NCI-H128 (cell line): ENCODE data around the gene MAP2K5.
A peak's percentile ranks its signal among the peaks of the same experiment; 100 is the strongest.

Experiments
- DNase-seq: peaks from one replicate; lab custom pipeline; 2025; ENCODE audit not compliant: unreplicated experiment; lab: John Stamatoyannopoulos, UW

MAP2K5 gene

DNA sequence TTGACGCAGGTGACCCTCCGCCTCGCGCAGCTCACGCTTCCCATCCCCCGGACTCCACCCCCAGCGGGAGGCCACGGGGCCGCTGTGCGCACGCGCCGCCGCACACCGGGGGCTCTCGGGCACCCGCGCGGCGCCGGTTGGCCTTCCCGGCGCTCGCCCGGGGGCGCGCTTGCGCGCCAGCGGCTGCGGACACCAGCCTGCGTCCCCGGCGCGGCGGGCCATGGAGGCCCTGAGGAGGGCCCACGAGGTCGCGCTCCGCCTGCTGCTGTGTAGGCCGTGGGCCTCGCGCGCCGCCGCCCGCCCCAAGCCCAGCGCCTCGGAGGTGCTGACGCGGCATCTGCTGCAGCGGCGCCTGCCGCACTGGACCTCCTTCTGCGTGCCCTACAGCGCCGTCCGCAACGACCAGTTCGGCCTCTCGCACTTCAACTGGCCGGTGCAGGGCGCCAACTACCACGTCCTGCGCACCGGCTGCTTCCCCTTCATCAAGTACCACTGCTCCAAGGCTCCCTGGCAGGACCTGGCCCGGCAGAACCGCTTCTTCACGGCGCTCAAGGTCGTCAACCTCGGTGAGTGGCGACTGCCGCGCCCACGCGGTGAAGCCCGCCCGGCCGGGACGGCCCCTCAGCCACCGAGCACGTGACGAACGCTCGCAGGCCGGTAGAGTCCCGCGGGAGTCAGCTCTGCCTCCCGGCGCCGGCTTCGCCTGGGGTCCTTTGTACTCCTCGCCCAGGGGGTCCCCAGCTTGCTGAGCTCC is 21.3 kb upstream of the MAP2K5 start, which contains the start of gene C15orf61:
C15orf61 (plus strand) TSS at position 103 of the 754 bp plus-strand sequence; CDS start at position 221, 118 bp downstream.
- DNase-seq: peak; percentile 28

DNA sequence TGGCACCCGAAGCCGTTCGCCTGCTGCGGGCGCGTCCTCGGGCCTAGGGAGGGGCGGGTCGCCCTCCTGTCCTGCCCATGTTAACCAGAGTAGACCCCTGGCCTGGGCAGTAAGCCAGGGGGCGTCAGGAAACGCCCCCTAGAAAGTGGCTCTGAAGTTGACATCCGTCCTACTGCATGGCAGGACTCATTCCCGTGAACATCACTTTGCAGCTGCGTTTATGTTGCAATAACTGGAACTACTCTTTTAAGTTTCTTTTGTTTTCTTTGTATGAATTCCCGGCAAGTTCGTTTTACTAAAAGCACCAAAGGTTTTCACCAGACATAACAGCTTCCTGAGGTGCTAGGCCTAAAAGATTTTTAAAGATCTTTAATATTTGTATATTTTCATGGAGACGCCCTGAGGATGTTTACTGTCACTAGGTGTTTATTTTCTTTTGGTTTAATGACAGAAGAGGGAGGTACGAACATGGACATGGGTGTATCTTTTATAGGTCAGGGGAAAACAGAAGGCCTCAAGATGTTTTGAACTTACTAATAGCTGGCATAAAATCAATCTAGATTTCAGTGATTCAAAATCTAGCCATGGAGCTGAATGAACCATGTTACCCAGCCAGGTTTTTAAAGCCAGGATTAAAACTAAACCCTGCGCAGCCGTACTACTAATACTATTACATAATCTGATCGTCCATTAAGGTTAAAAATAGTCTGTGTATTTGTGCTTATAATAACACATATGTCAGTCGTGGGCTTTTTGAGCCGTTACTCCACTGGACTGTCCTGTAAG is 20.5 kb upstream of the MAP2K5 start:
- DNase-seq: no peak

DNA sequence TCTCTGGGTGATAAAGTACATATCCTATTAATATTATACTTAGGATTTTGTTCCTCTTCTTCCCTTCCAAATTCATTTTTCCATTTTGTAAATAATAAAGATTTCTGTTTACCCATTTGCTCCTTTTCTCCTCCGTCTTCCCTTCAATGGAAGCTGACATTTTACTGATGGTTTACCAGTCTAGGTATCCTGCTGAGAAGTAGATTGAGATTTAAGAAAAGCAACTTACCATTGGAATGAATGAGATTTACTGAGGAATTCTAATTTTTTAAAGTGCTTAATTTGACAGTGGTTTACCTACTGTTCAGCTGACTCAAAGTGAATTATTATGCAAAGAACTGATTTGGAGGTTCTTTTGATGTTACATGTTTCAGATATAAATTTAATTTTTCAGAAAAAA is 19.2 kb upstream of the MAP2K5 start:
- DNase-seq: no peak

DNA sequence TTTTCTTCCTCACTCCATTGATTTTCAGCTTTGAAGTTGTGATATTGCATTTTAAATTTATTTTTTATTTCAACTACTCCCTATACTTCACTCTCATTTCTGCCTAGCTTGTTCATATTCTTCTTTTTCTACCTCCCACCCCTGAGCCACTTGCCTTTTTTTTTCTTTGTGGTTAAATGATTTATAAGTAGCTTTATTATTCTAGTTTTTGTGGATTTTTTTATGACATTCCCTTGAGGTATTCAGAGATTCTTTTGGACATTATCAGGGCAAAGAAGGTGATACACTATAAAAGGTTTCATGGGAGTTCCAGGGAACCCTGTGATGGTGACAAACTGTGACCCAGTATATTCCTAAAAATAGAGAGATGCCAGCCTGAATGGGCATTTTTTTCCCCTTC is 18.3 kb upstream of the MAP2K5 start:
- DNase-seq: no peak

DNA sequence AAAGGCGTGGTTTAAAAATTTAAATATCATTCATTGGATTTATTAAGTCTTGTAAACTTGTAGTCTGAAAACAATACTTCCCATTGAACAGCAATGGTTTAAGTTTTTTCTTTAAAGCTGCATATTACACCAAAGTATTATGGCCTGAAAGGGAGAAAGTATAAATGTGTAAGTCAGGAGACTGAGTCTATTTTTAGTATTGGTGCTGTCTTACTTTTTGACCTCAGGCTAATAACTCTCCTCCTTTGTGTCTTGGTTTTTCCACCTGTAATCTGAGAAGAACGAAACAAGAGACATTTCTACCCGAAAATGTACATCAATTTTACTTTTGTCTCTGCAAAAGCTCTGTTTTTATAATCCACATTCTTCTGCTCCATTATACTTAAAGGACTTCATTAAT is 14.0 kb upstream of the MAP2K5 start:
- no peak for DNase-seq

DNA sequence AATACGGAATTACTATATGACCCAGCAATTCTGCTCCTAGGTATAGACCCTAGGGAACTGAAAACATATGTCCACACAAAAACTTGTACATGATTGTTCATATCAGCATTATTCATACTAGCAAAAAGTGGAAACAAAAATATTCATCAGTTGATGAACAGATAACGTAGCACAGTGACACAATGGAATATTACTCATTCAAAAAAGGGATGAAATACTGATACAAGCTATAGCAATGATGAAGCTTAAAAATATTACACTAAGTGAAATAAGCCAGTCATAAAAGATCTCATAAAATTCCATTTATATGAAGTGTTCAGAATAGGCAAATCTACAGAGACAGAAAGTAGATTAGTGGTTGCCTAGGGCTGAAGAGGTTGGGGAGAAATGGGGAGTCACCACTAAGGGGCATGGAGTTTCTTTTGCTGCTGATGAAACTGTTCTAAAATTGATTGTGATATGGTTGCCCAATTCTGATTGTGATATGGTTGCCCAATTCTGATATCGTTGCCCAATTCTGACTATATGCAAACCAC is 11.1 kb upstream of the MAP2K5 start:
- no peak for DNase-seq

DNA sequence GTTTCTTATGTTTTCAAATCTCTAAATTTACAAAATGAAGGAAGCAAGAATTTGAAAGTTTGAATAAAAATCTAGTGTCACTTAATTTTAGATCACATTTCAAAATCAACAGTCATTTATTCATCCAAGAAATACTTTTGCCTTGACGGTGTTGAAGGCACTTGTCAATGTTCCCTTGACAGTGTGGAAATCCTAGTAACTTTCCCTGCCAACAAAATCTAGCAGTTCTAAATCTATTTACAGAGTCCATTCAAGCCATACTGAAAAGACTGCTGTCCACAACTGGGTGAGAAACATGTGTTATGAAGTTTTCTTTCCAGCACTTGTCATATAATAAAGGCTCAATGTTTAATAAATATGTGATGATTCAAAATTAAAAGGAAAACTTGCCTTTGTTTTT is 8.6 kb upstream of the MAP2K5 start:
- DNase-seq: no peak

DNA sequence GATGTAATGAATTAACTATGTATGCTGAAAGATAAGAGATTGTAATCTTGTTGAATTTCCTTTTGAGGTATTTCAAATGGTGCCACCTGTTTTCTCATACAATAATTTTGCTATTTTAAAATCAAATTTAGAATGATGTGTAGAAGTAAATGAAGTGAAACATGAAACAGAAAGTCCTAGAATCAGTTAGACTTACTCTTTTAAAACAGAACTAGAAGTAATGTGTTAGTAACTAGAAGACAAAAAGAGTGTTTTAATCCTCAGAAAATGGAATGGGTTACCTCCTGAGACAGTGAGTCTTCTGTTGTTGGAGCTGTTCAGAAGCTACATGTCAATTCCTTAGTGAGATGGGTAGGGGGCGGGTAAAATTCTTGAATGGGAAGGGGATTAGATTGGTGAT is 8.1 kb upstream of the MAP2K5 start:
- DNase-seq: no peak

DNA sequence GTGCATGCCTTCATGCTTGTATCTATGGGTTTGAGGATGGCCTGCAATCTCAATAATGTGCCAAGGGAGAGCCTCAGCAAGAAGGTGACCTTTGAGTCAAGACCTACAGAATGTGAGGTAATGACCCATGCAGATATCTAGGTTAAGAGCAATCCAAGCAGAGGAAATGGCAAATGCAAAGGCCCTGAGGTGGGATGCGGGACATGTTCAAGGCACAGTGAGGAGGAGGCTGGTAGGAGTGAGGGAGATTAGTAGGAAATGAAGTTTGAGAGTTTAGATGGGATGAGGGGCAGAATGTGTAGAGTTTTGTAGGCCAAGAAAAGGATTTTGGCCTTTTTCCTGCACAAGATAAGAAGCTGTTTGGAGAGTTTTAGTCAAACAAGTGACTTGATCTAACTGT is 4.7 kb upstream of the MAP2K5 start:
- DNase-seq: no peak

DNA sequence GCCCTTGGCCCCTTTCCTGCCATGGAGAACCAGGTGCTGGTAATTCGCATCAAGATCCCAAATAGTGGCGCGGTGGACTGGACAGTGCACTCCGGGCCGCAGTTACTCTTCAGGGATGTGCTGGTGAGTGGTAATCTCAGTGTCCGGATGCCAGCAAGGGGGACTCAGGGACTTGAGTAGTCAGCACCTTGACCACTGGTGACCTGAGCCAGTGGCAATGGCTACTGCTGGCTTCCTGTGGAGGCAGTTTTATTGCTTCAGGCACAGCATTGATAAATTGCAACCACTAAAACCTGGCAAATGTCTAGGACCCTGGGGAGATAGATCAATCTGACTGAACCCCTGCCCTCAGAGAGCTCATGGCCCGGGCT is 830 bp downstream of the MAP2K5 start:
- no peak for DNase-seq

DNA sequence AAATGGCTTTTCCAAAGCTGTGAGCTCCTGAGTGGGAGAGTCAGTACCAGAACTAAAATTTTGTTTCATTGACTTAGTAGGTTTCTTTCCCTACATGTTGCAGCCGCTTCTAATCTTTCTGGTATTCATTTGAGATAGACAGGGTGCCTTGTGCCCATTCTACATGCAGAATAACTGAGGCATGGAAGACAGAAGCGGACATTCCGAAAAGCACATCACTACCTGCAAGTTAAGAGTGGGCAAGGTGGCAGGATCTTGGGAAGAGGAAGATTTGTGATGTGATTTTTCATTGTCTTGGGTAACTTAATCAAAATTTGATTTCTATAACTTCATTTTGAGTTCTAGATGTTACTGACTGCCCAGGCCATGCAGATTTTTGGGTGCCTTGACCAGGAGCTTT is 2.0 kb downstream of the MAP2K5 start:
- no peak for DNase-seq

DNA sequence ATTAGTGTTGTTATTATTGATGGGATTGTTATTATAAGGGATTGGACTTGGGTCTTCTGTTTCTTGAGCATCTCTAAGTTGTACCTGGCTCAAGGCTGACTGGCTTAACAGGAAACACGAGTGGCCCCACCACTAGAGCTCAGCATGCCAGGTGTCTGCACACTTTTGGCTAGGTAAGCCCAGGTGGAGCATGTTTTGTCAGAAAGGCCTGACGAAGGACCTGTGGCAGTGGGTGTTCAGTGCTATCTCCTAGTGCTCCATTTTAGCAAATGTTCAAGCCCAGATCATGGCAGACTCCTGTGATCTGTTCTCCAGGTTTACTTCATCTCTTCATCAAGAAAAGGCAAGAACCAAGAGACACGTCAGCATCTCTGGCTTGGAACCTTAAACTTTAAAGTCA is 3.4 kb downstream of the MAP2K5 start:
- no peak for DNase-seq

DNA sequence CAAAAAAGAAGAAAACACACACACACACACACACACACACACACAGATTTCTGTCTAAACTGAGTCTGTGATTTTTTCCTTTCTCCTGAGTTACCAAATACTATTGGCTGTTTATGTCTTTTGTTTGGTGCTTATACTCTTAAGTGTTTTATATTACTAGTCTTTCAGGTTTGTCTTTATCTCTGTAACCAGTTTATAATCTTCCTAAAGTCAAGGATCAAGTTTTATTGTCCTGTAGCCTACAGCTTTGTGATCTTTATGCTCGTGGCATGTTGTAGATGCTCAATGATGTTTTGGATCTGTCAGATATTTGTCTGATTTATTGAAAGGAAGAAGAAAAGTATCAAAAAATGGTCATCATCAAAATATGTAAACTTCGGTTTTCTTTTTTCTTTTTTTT is 4.6 kb downstream of the MAP2K5 start:
- DNase-seq: no peak

DNA sequence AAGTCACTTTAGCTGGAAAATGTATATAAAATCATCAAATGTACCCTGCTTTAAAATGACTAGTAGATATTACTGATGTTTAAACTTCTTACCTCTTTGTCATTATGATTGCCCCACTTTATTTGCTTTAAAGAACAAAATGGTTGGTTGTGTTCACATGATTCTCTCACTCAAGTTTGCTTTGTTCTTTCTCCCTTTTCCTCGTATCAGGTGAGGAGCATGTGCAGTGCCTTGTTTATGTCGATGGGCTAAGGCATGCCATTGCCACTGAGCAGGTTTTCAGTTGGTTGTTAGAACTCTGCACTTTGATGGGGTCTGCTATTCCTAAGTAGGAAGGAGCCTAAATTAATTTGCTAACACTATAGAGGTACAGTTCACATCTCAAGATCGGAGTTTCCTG is 5.3 kb downstream of the MAP2K5 start:
- DNase-seq: no peak

DNA sequence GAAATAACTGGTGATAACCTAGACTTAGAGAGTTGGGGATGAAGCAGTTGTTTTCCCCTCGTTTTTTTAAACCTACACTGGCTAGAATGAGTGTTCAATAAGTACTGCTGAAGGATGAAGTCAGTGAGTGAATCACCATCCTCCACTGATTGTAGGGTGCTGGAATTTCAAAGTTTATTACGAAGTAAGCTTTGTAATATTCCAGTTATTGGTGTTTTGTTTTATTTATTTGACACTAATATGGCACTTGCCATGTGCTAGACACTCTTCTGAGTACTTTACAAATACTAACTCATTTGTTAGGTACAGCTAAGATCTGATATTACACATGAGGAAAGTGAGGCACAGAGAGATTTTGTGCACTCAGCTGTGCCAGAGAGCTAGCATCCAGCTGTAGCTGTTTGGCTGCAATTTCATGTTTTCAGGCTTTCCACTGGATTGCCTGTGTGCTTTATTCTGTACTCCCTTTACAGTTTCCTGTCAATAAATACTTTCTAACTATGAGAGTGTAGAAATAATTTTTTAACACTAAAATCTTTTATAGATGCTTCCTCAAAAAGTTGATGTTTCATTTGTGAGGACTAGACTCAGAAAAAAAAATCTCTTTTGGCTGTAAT is 5.8 kb downstream of the MAP2K5 start:
- DNase-seq: no peak

DNA sequence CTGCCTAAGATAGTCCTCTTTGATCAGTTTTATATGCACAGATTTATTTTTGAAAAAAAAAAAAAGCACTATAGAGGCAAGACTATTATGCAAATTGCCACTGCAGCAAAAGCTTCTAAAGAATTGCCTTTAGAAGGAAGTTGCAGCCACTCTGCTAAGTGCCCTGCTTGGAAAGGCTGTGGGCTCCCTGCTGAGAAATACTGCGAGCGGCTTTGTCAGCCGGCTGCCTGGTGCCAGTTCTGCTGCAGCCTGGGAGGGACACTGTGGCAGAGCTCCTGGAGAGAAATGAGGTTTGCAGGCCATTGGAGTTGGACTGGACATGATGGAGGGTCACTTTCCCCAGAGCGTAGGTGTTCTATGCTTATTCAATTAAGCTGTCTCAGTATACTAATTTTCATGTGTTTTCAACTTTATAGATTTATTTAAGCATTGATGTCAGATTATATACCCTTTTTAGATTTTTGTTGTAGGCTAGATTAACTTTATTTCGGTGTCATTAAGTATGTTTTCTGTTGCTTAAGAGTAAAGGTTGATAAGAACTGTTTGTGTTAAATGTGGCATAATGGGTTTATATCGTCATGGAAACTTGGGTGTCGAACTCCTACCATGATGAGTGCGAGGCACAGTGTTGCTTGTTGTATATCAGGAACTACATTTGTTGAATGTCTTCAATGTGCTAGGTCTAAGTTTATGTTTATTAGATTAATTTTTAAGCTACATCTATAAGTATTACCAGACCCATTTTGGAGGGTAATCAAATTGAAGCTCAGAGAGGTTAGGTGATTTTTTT is 6.6 kb downstream of the MAP2K5 start:
- DNase-seq: peak; percentile 27

DNA sequence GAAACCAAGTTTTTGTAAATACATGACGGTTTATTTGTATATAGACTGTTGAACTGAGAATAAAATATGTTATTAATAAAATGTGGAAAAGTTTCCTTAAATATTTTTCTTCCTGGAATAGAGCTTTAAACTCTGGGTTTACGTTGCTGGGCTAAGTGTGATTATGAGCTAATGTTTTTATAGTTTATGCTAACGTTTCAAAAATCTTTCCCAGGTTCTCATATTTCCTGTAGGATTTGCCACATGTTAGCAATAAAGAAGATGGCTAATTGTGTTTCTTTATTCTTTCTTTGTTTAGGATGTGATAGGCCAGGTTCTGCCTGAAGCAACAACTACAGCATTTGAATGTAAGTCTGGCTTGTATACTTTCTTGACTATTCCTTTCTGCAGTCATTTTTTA is 7.2 kb downstream of the MAP2K5 start:
- no peak for DNase-seq

DNA sequence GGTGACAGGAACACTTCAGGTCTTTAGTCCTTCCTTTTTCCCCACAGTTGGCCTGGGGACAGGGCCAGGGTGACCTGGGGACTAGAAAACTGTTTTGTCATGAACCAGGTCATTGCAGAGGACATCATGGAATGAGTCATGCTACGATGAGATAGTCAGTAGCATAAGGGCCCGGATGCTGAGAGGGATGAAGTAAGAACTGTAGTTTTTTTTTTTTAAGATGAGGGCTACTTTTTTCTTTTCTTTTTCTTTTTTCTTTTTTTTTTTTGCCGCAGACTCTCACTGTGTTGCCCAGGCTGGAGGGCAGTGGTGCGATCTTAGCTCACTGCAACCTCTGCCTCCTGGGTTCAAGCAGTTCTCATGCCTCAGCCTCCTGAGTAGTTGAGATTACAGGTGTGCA is 8.0 kb downstream of the MAP2K5 start:
- no peak for DNase-seq

DNA sequence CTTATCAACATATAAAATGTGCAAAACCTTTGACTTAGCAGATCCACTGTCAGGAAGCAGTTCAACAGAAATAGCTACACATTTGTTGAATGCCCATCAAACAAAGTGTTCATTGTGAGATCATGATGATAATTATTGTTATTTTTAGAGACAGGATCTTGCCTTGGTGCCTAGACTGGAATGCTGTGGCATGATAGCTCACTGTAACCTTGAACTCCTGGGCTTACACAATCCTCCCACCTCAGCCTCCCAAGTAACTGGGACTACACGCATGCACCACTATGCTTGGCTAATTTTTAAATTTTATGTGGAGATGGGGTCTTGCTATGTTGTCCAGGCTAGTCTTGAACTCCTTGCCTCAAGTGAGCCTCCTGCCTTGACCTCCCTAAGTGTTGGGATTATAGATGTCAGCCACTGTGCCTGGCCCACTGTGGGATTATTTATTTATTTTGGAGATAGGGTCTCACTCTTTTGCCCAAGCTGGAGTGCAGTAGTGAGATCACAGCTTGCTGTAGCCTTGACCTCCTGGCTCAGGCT is 8.8 kb downstream of the MAP2K5 start:
- no peak for DNase-seq

DNA sequence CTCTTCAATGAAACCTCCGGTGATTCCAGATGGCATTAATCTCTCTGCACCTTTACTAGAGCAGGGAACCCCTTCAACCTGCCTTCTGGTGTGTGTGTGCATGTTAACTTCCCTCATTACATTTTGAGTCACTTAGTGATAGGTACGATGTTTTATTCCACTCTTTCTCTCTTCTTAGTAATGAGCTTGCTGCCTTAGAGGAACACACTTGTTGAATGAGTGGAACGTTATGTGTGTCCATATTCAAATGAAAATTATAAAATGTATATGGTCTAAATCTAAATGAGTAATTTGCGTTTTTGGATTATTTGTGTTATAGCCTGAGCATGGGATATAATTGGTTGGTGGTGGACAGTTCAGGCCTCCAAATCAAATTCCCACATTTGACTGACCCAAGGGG is 12.1 kb downstream of the MAP2K5 start:
- DNase-seq: no peak
